Uterus (tissue), 4 donors: ENCODE measurements around the gene CREB1. TPM values are rescaled to one million over a fixed set of nuclear protein-coding genes. Genes with fewer than 3 reads are reported as not detected.
"Not testable (repeated sequence)": the region's sequence is repeated elsewhere in the genome, so short reads cannot be mapped to it uniquely, and the experiment has no call there.

ENCODE experiments used
- DNase-seq, 2 donors: peaks; one replicate each; pipeline ENCODE4 v3.0.0-alpha.2; 2019 to 2020
- H3K27ac ChIP-seq, 2 donors: fragments of 200-600 bp; sonication (generic); 1 replicate in 1 of 2; 2 replicates in 1 of 2; pipeline ENCODE4 v1.5.1; 2016 to 2018
- H3K27me3 ChIP-seq, 2 donors: fragments of 200-600 bp; sonication (generic); one replicate each; pipeline ENCODE4 v1.5.1; 2018 to 2019; ENCODE audit warnings: control low read depth in 1 of 2
- H3K36me3 ChIP-seq, 2 donors: fragments of 200-600 bp; sonication (generic); one replicate each; pipeline ENCODE4 v1.5.1; 2019; ENCODE audit warnings: control low read depth in 1 of 2
- H3K4me1 ChIP-seq, 2 donors: fragments of 200-600 bp; sonication (generic); one replicate each; pipeline ENCODE4 v1.5.1; 2018 to 2019; ENCODE audit warnings: control low read depth in 1 of 2
- H3K4me3 ChIP-seq, 2 donors: fragments of 200-600 bp; sonication (generic); 1 replicate in 1 of 2; 2 replicates in 1 of 2; pipeline ENCODE4 v1.5.1; 2018 to 2019; ENCODE audit warnings: mild to moderate bottlenecking in 1 of 2
- H3K9me3 ChIP-seq, 2 donors: fragments of 200-600 bp; sonication (generic); one replicate each; pipeline ENCODE4 v1.5.1; 2019; ENCODE audit warnings: control low read depth in 1 of 2
- POLR2A ChIP-seq, 2 donors: fragments of 450-650 bp; IDR thresholded peaks; one replicate each; pipeline ENCODE4 v1.6.1; 2016; ENCODE audit warnings: antibody characterized with exemption in 2 of 2, mild to moderate bottlenecking in 1 of 2, moderate library complexity in 1 of 2
- intact Hi-C: fragments of 100-400 bp; cut with DNase I; formaldehyde crosslinking; loops from one replicate; pipeline ENCODE4 v1.15.1; 2023; ENCODE audit warnings: low total_unique reads
- total RNA-seq, 4 donors: library from RNA; depleted of rRNA in 3 of 4; stranded (reverse); fragments of >200 nt in 3 of 4; gene quantifications; one replicate each; pipeline versions ENCODE4 v1.1.0 to v1.2.4, GENCODE V29; 2014 to 2023
- TF ChIP-seq, protein P1 (sequence below), 4 experiments: fragments of 200-600 bp in 2 of 4; fragments of 450-650 bp in 2 of 4; sonication (generic) in 2 of 4; IDR thresholded peaks; one replicate each; pipeline ENCODE4 v1.5.1; 2016 to 2019; ENCODE audit warnings: antibody characterized with exemption in 4 of 4, mild to moderate bottlenecking in 2 of 4, moderate library complexity in 1 of 4
- donor health status: DM: yes; HTN: yes; CAD: no.

Gene CREB1
- total RNA-seq, 4 donors from 2014 or later: 36.5 to 96.5 (median 71.7) TPM

DNA sequence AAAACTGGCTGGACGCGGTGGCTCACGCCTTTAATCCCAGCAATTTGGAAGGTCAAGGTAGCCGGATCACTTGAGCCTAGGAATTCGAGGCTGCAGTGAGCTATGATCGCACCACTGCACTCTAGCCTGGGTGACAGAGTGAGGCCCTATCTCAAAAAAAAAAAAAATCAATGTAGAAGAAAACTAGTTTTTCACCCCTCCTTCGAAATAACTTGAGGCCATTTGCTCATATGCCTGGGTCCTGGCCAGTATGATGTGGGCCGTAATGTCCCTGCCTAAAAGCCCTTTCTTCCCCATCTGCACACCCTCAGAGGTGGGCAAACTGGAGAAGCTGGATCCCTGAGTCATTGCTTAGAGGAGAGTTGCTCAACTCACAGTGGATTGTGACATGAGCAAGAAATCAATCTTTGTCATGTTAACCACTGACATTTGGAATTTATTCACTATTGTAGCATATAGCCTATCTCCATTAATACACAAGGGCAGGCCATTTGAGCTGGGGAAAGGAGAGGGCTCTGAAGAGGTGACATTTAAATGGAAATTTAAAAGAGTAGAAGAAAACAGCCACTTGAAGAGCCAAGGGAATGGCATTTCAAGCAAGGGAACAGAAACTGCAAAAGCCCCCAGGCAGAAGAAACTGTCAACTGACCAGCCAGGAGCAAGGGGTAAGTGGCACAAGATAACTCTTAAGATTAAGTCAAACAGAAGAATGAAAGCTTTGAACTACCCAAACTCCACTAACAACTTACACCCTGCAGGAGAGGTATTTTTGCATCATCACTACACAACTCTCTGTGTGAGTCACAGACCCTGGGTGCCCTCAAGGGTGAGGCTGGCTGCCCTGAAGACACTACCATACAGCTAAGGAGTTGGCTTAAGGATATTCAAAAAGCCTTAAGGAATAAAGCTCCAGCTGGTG is 103.1 kb downstream of the CREB1 start:
- Histone ChIP-seq H3K9me3 (no peaks in the 10 kb centered on the region), H3K27me3 (no peaks in the 10 kb centered on the region), H3K4me3 (no peak overlapping the region), H3K27ac (no peak overlapping the region), H3K4me1 (no peaks in the 10 kb centered on the region), H3K36me3 (no peaks in the 10 kb centered on the region)
- TF ChIP-seq POLR2A (IDR thresholded peaks at IDR 0.05): no peak
- TF ChIP-seq, protein P1, sequence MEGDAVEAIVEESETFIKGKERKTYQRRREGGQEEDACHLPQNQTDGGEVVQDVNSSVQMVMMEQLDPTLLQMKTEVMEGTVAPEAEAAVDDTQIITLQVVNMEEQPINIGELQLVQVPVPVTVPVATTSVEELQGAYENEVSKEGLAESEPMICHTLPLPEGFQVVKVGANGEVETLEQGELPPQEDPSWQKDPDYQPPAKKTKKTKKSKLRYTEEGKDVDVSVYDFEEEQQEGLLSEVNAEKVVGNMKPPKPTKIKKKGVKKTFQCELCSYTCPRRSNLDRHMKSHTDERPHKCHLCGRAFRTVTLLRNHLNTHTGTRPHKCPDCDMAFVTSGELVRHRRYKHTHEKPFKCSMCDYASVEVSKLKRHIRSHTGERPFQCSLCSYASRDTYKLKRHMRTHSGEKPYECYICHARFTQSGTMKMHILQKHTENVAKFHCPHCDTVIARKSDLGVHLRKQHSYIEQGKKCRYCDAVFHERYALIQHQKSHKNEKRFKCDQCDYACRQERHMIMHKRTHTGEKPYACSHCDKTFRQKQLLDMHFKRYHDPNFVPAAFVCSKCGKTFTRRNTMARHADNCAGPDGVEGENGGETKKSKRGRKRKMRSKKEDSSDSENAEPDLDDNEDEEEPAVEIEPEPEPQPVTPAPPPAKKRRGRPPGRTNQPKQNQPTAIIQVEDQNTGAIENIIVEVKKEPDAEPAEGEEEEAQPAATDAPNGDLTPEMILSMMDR (IDR thresholded peaks at IDR 0.05): no peak
- intact Hi-C loops: no loop called here
- DNase-seq: no peak

DNA sequence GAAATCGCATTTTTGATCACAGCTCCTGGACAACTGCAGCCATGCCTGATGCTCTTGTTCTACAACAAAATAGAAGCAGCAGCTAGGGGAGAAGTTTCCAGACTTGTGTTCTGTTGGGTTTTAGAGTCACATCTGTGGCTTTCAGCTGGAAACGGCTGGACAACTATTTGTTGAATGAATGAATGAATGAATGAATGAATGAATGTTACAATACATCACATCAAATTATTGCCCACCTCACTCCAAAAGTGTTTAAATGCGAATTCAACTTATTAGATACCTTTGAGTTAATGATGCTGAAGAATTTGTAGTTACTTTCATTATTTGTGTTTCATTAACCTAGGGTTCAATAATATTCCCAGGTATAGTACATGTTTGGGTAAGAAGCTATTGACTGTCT is 103.9 kb downstream of the CREB1 start:
- no peak for TF ChIP-seq POLR2A (IDR thresholded peaks at IDR 0.05)
- TF ChIP-seq, protein P1 (IDR thresholded peaks at IDR 0.05): no peak
- Histone ChIP-seq H3K27me3 (no peaks in the 10 kb centered on the region), H3K27ac (no peak overlapping the region), H3K36me3 (no peaks in the 10 kb centered on the region), H3K4me1 (no peaks in the 10 kb centered on the region), H3K4me3 (no peak overlapping the region), H3K9me3 (no peaks in the 10 kb centered on the region)
- no peak for DNase-seq
- intact Hi-C loops: no loop called here

DNA sequence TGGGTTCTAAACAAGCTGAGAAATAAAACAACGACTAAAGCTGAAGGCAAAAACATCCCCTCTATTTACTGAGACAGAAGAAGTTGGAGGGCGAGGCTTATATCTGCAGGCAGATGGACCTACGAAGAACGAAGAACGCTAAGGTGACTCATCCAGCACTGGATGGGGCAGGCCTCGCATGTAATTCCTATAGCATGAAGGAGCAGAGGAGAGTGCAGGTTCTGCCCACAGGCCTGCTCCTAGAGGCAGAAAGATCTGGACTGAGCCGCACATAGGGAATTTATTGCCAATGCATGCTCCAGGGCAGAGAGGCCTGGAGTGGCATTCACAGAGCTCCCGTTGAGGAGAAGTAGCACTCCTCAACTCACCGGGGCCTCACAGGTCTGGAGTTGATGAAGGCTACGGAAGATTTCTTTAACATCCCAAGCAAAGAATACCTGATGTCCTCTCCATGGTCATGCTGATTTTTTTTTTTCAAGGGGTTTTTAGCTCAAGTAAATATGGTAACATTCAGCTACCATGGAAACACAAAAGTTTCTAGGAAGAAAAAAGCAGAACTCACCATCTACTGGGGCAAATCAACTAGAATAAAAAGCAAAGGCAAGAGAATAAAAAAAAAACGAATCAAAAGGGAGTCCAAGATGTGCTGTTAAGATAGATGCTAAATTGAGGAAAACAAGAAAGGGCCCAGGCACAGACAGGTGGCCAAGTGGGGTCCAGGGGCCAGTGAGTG is 105.9 kb downstream of the CREB1 start:
- intact Hi-C loops: no loop called here
- no peaks in the 10 kb centered on the region for H3K36me3 ChIP-seq
- no peak for TF ChIP-seq POLR2A (IDR thresholded peaks at IDR 0.05)
- TF ChIP-seq, protein P1 (IDR thresholded peaks at IDR 0.05): no peak
- H3K27me3 ChIP-seq: no peaks in the 10 kb centered on the region
- no peaks in the 10 kb centered on the region for H3K9me3 ChIP-seq
- H3K27ac ChIP-seq: no peak overlapping the region
- DNase-seq: no peak
- no peak overlapping the region for H3K4me3 ChIP-seq
- H3K4me1 ChIP-seq: no peaks in the 10 kb centered on the region

DNA sequence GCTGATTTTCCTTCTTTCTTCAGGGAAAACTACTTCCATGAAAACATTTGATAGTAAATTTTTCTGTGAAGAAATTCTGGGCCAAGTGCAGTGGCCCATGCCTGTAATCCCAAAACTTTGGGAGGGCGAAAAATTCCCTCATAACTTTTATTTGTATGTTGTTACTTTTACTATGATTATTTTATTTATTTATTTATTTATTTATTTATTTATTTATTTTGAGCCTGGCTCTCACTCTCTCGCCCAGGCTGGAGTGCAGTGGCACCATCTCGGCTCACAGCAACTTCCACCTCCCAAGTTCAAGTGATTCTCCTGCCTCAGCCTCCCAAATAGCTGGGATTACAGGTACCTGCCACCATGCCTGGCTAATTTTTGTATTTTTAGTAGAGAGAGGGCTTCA is 109.5 kb downstream of the CREB1 start:
- H3K27me3 ChIP-seq, H3K27ac ChIP-seq, H3K36me3 ChIP-seq, H3K4me3 ChIP-seq, H3K4me1 ChIP-seq, intact Hi-C loops, DNase-seq, H3K9me3 ChIP-seq: not testable (repeated sequence)

DNA sequence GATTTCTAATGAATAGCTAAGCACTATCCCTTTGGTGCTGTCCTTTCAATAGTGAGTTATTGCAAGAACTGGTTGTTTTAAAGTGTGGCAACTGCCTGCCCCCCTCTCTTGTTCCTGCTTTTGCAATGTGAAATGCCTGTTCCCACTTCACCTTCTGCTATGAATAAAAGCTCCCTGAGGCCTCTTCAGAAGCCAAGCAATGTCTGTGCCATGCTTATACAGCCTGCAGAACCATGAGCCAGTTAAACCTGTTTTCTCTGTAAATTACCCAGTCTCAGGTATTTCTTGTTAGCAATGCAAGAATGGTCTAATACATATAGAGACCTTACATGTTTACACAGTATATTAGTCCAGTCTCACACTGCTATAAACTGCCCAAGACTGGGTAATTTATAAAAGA is 110.4 kb downstream of the CREB1 start:
- Histone ChIP-seq H3K4me3 (no peak overlapping the region), H3K27me3 (no peaks in the 10 kb centered on the region), H3K36me3 (no peaks in the 10 kb centered on the region), H3K9me3 (no peaks in the 10 kb centered on the region), H3K4me1 (no peaks in the 10 kb centered on the region), H3K27ac (no peak overlapping the region)
- TF ChIP-seq POLR2A (IDR thresholded peaks at IDR 0.05): no peak
- TF ChIP-seq, protein P1 (IDR thresholded peaks at IDR 0.05): no peak
- no peak for DNase-seq
- intact Hi-C loops: no loop called here
